CD8-positive, alpha-beta memory T cell (primary cell): Measurements from ENCODE around the gene RUNX3. TPM values are rescaled to one million over a fixed set of nuclear protein-coding genes. Genes with fewer than 3 reads are reported as not detected.

Experiments
- CTCF ChIA-PET: fragments of 350-600 bp; sonication (Branson Sonifier 250); formaldehyde crosslinking; loops from one replicate; lab custom pipeline; 2021; ENCODE audit warnings: antibody characterized with exemption; lab: Charles Lee
- POLR2A ChIA-PET: fragments of 350-600 bp; sonication (Branson Sonifier 250); formaldehyde crosslinking; loops from one replicate; lab custom pipeline; 2021; ENCODE audit warnings: antibody characterized with exemption; lab: Charles Lee
- DNase-seq, 5 donors: peaks; one replicate each; pipeline versions ENCODE4 v3.0.0 to v3.0.0-alpha.2; 2020 to 2022; ENCODE audit warnings: mixed read lengths in 1 of 5
- H3K27ac ChIP-seq: one replicate; pipeline ENCODE4 v1.7.0; 2013; ENCODE audit warnings: low read depth, mild to moderate bottlenecking, low read length, moderate library complexity
- H3K27me3 ChIP-seq: 2 replicates; pipeline ENCODE4 v1.7.0; 2013; ENCODE audit warnings: low read length, mild to moderate bottlenecking; ENCODE audit not compliant: insufficient read depth, poor library complexity, severe bottlenecking
- H3K36me3 ChIP-seq: 2 replicates; pipeline ENCODE4 v1.7.0; 2013; ENCODE audit warnings: mild to moderate bottlenecking, low read length, moderate library complexity; ENCODE audit not compliant: insufficient read depth
- H3K4me1 ChIP-seq: 2 replicates; pipeline ENCODE4 v1.7.0; 2013; ENCODE audit warnings: mild to moderate bottlenecking, low read length, moderate library complexity; ENCODE audit not compliant: insufficient read depth
- H3K4me3 ChIP-seq: 2 replicates; pipeline ENCODE4 v1.7.0; 2013; ENCODE audit warnings: mild to moderate bottlenecking, low read length
- H3K9me3 ChIP-seq: 2 replicates; pipeline ENCODE4 v1.7.0; 2013; ENCODE audit warnings: mild to moderate bottlenecking, low read length
- H3K27ac Mint-ChIP-seq, 8 donors: one replicate each; pipeline ENCODE4 v1.8.0; 2020 to 2021; ENCODE audit warnings: mixed read lengths in 8 of 8, mild to moderate bottlenecking in 6 of 8, inconsistent platforms in 3 of 8, moderate library complexity in 3 of 8
- H3K27me3 Mint-ChIP-seq, 2 donors: one replicate each; pipeline ENCODE4 v1.8.0; 2020 to 2021; ENCODE audit warnings: mixed read lengths in 2 of 2, mild to moderate bottlenecking in 1 of 2, moderate library complexity in 1 of 2
- H3K36me3 Mint-ChIP-seq, 3 donors: one replicate each; pipeline ENCODE4 v1.8.0; 2020 to 2021; ENCODE audit warnings: mixed read lengths in 3 of 3, inconsistent platforms in 1 of 3, mild to moderate bottlenecking in 1 of 3
- H3K4me1 Mint-ChIP-seq, 3 donors: one replicate each; pipeline ENCODE4 v1.8.0; 2020 to 2021; ENCODE audit warnings: mixed read lengths in 3 of 3, inconsistent platforms in 1 of 3, mild to moderate bottlenecking in 1 of 3
- H3K4me3 Mint-ChIP-seq, 7 donors: one replicate each; pipeline ENCODE4 v1.8.0; 2020 to 2021; ENCODE audit warnings: mixed read lengths in 7 of 7, mild to moderate bottlenecking in 6 of 7, moderate library complexity in 4 of 7, inconsistent platforms in 2 of 7
- H3K9me3 Mint-ChIP-seq, 5 donors: one replicate each; pipeline ENCODE4 v1.8.0; 2020 to 2022; ENCODE audit warnings: mixed read lengths in 5 of 5, mild to moderate bottlenecking in 3 of 5, moderate library complexity in 2 of 5, inconsistent platforms in 1 of 5
- polyA plus RNA-seq: library from polyadenylated mRNA; unstranded; fragments of 300-500 nt; fragmentation: Illumina TruSeq; gene quantifications from one replicate; pipeline ENCODE4 v1.2.3, GENCODE V29; 2021
- total RNA-seq, 2 experiments: library from RNA; stranded (reverse); gene quantifications; one replicate each; pipeline ENCODE4 v1.2.3, GENCODE V29; 2021

RUNX3 gene
- total and polyA plus RNA-seq, 3 experiments from 2014 or later: 107 to 241 (median 218) TPM

GRCh38 chr1:24951810-24952412 is 21.8 kb upstream of the RUNX3 start:
- Histone ChIP-seq H3K27ac (no peak overlapping the region), H3K9me3 (no peaks in the 10 kb centered on the region), H3K36me3 (no peaks in the 10 kb centered on the region), H3K27me3 (no peaks in the 10 kb centered on the region), H3K4me3 (no peak overlapping the region), H3K4me1 (peaks cover 56% of the 10 kb centered on the region)
- no peak for DNase-seq
- ChIA-PET POLR2A (interaction anchor here (0.8 to 2.6 kb wide), 7 partner anchors 13 to 280 kb away, joined by 3 to 12 read pairs (median 7); partner anchors contain the start of genes RUNX3 and SYF2), CTCF (interaction anchor here (0.7 to 4.1 kb wide), 15 partner anchors 10 to 149 kb away, joined by 3 to 34 read pairs (median 5); partner anchors contain the start of gene RUNX3)
- H3K4me3 Mint-ChIP-seq: peak overlapping the region in 4 of 7 donors; percentile 42 to 78 (median 52)
- H3K36me3 Mint-ChIP-seq: peaks cover 0 to 19% (median 0%) of the 10 kb centered on the region in 3 donors
- H3K27ac Mint-ChIP-seq: peak overlapping the region in 7 of 8 donors; percentile 19 to 93 (median 79)
- H3K27me3 Mint-ChIP-seq: peaks cover 0 to 2% of the 10 kb centered on the region in 2 donors
- H3K4me1 Mint-ChIP-seq: peaks cover 68 to 95% (median 79%) of the 10 kb centered on the region in 3 donors
- H3K9me3 Mint-ChIP-seq: no peaks in the 10 kb centered on the region

DNA sequence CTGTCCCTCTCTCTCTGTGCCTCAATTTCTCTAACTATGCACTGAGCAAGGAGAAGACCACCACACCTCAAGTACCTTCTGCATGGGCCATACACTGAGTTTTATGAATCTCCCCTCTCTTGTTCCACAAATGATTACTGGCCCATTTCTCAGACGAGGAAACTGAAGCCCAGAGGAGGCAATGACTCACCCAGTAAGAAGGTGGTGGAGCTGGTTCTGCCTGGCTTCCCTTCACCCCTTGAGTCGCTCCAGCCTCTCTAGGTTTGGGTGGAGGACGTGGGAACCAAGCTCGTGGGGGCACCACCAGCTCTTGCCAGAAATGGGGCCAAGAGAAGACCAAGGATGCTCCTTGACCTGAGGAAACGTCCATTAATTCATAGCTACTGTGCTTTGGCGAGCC is 21.3 kb upstream of the RUNX3 start:
- Mint-ChIP-seq H3K4me1 (peaks cover 64 to 95% (median 76%) of the 10 kb centered on the region in 3 donors), H3K4me3 (no peak overlapping the region), H3K36me3 (peaks cover 0 to 16% (median 0%) of the 10 kb centered on the region in 3 donors), H3K9me3 (no peaks in the 10 kb centered on the region), H3K27me3 (peaks cover 0 to 2% of the 10 kb centered on the region in 2 donors), H3K27ac (peak overlapping the region in 7 of 8 donors; percentile 7 to 88 (median 47))
- no peaks in the 10 kb centered on the region for H3K36me3 ChIP-seq
- CTCF ChIA-PET: interaction anchor here (1.1 to 4.1 kb wide), 12 partner anchors 11 to 149 kb away, joined by 3 to 34 read pairs (median 6); no protein-coding TSS in a partner anchor
- H3K9me3 ChIP-seq: no peaks in the 10 kb centered on the region
- no peak overlapping the region for H3K27ac ChIP-seq
- no peaks in the 10 kb centered on the region for H3K27me3 ChIP-seq
- POLR2A ChIA-PET: interaction anchor here (1.1 to 2.6 kb wide), 5 partner anchors 18 to 281 kb away, joined by 4 to 11 read pairs (median 7); partner anchors contain the start of genes RUNX3 and SYF2
- H3K4me1 ChIP-seq: peaks cover 51% of the 10 kb centered on the region
- no peak for DNase-seq
- no peak overlapping the region for H3K4me3 ChIP-seq

DNA sequence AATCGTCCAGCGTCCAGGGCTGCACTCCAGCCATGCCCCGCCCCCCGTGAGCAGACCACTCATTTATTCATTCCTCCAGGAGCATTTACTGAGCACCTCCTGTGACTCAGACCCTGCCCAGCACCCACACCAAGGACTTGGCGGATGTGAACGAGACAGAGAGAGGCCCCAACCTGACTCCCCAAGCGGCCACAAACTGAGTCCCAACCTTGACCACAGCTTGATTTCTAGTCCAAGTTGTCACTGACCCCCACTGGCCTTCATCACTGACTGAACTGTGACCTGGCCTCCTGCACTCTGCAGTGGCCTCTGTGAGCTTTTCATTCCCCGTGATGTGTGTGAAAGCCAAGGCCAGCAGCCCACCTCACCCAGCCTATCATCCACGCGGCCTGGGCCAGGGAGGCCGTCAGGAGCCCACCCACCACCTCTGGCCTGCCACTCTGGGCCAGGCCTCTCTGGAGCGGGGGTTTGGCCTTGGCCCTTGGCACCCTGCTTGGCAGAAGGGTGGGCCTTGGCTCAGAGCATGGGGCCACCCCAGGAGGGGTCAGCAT is 19.3 kb upstream of the RUNX3 start:
- POLR2A ChIA-PET: interaction anchor here (1.4 kb wide), 1 partner anchor 19 kb away, joined by 3 read pairs; the partner anchor contains the start of gene RUNX3
- Mint-ChIP-seq H3K4me3 (peak overlapping the region in 2 of 7 donors; percentile 34 to 37), H3K4me1 (peaks cover 48 to 88% (median 65%) of the 10 kb centered on the region in 3 donors), H3K36me3 (peaks cover 0 to 16% (median 0%) of the 10 kb centered on the region in 3 donors), H3K9me3 (no peaks in the 10 kb centered on the region), H3K27ac (peak overlapping the region in 2 of 8 donors; percentile 26 to 79), H3K27me3 (peaks cover 0 to 2% of the 10 kb centered on the region in 2 donors)
- Histone ChIP-seq H3K4me3 (no peak overlapping the region), H3K36me3 (no peaks in the 10 kb centered on the region), H3K27me3 (no peaks in the 10 kb centered on the region), H3K27ac (no peak overlapping the region), H3K9me3 (no peaks in the 10 kb centered on the region), H3K4me1 (peaks cover 31% of the 10 kb centered on the region)
- CTCF ChIA-PET: interaction anchor here (1.5 to 3.5 kb wide), 3 partner anchors 17 to 88 kb away, joined by 4 to 15 read pairs (median 5); no protein-coding TSS in a partner anchor
- DNase-seq: no peak

DNA sequence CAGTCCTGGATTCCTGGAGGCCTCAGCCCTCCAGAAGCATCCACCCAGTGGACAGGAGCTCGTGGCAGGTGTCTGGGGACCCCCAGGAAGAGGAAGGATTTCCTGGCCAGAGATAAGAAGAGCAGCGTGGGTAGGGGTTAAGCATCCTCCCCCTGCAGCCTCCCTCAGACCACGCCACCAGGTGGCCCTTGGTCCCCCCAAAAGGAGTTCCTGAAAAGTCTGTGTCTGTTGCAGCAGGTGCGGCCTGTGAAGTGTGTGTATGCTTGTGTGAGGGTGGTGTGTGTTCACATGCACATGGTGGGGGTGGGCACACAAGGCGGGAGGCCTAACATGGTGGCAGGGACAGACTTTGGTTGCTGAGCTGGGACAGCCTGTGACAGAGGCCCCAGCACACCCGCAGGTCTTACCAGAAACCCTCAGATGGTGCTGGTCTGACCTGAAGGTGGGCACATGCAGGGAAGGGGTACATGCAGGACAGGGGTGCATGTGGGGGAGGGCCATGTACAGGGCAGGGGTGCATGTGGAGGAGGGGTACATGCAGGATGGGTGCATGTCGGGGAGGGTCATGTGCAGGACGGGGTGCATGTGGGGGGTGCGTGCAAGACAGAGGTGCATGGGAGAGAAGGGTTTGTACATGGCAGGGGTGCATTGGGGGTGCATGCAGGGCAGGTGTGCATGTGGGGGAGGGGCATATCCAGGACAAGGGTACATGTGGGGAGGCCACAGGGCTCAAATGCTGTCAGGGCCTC is 18.2 kb upstream of the RUNX3 start:
- Mint-ChIP-seq H3K4me3 (peak overlapping the region in 1 of 7 donors; percentile 53), H3K9me3 (no peaks in the 10 kb centered on the region), H3K27ac (peak overlapping the region in 6 of 8 donors; percentile 59 to 84 (median 68)), H3K27me3 (peaks cover 0 to 2% of the 10 kb centered on the region in 2 donors), H3K4me1 (peaks cover 41 to 86% (median 54%) of the 10 kb centered on the region in 3 donors), H3K36me3 (peaks cover 0 to 17% (median 0%) of the 10 kb centered on the region in 3 donors)
- H3K27ac ChIP-seq: no peak overlapping the region
- POLR2A ChIA-PET: interaction anchor here (0.6 to 1.4 kb wide), 3 partner anchors 17 to 381 kb away, joined by 3 to 12 read pairs (median 3); partner anchors contain the start of gene RUNX3
- H3K36me3 ChIP-seq: no peaks in the 10 kb centered on the region
- no peaks in the 10 kb centered on the region for H3K9me3 ChIP-seq
- H3K27me3 ChIP-seq: no peaks in the 10 kb centered on the region
- H3K4me3 ChIP-seq: no peak overlapping the region
- CTCF ChIA-PET: interaction anchor here (0.9 to 2.5 kb wide), 12 partner anchors 11 to 152 kb away, joined by 3 to 15 read pairs (median 4); no protein-coding TSS in a partner anchor
- DNase-seq: peak in 1 of 5 donors; percentile 18
- H3K4me1 ChIP-seq: peaks cover 20% of the 10 kb centered on the region

GRCh38 chr1:24946861-24947658 is 17.0 kb upstream of the RUNX3 start:
- Mint-ChIP-seq H3K4me1 (peaks cover 34 to 81% (median 48%) of the 10 kb centered on the region in 3 donors), H3K36me3 (peaks cover 0 to 18% (median 0%) of the 10 kb centered on the region in 3 donors), H3K4me3 (peak overlapping the region in 1 of 7 donors; percentile 31), H3K9me3 (no peaks in the 10 kb centered on the region), H3K27me3 (peaks cover 0 to under 1% of the 10 kb centered on the region in 2 donors), H3K27ac (peak overlapping the region in 6 of 8 donors; percentile 23 to 78 (median 68))
- DNase-seq: no peak
- ChIA-PET CTCF (interaction anchor here (0.7 to 2.5 kb wide), 12 partner anchors 10 to 153 kb away, joined by 3 to 15 read pairs (median 4); no protein-coding TSS in a partner anchor), POLR2A (interaction anchor here (0.7 kb wide), 1 partner anchor 18 kb away, joined by 5 read pairs; no protein-coding TSS in a partner anchor)
- peaks cover 9% of the 10 kb centered on the region for H3K4me1 ChIP-seq
- H3K27ac ChIP-seq: no peak overlapping the region
- no peaks in the 10 kb centered on the region for H3K36me3 ChIP-seq
- no peaks in the 10 kb centered on the region for H3K27me3 ChIP-seq
- H3K9me3 ChIP-seq: no peaks in the 10 kb centered on the region
- H3K4me3 ChIP-seq: no peak overlapping the region

GRCh38 chr1:24945354-24946326 is 15.6 kb upstream of the RUNX3 start:
- no peak overlapping the region for H3K27ac ChIP-seq
- POLR2A ChIA-PET: no interaction called here
- CTCF ChIA-PET: interaction anchor here (0.6 to 2.5 kb wide), 6 partner anchors 12 to 179 kb away, joined by 3 to 15 read pairs (median 5); no protein-coding TSS in a partner anchor
- Mint-ChIP-seq H3K4me3 (no peak overlapping the region), H3K27ac (peak overlapping the region in 3 of 8 donors; percentile 24 to 70 (median 55)), H3K9me3 (no peaks in the 10 kb centered on the region), H3K4me1 (peaks cover 28 to 82% (median 48%) of the 10 kb centered on the region in 3 donors), H3K36me3 (peaks cover 0 to 20% (median 0%) of the 10 kb centered on the region in 3 donors), H3K27me3 (no peaks in the 10 kb centered on the region)
- no peaks in the 10 kb centered on the region for H3K9me3 ChIP-seq
- no peaks in the 10 kb centered on the region for H3K27me3 ChIP-seq
- no peaks in the 10 kb centered on the region for H3K4me1 ChIP-seq
- DNase-seq: no peak
- no peak overlapping the region for H3K4me3 ChIP-seq
- no peaks in the 10 kb centered on the region for H3K36me3 ChIP-seq
